ENCODE results near the gene RAB4B. TPM values are rescaled to one million over a fixed set of nuclear protein-coding genes. Genes with fewer than 3 reads are reported as not detected.
"Not testable (repeated sequence)": the region's sequence is repeated elsewhere in the genome, so short reads cannot be mapped to it uniquely, and the experiment has no call there.

The RAB4B gene
- total RNA-seq, 1 donor from 2014 or later = 8.6 TPM

DNA sequence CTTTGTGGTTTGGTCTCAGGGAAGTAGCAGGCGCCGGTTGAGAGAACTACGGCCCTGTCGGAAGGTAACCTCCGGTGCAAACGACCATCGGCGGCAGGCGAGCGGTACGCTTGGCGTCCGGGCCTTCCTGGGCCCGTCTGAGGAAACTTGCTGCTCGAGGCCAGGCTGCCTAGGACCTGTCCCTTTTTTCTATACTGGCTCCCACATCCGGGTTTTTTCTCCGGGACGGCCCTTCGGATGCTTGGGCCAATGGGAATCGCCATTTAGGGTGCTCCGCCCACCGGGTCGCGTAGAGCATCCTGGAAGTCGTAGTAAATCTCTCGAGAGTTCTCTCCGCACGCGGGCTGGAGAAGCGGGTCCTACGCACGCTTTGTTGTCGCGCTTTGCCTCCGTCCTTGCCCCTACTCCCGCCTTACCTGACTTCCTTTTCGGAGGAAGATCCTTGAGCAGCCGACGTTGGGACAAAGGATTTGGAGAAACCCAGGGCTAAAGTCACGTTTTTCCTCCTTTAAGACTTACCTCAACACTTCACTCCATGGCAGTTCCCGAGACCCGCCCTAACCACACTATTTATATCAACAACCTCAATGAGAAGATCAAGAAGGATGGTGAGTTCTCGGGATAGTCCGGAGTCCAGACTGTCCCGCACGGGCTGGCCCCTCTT, 27.0 kb upstream of the RAB4B start, which contains the start of gene SNRPA:
Gene SNRPA (plus strand): TSS at position 330 of the 664 bp plus-strand sequence. CDS start 206 bp downstream, at position 536.
- DNase-seq = peak; percentile 98

DNA sequence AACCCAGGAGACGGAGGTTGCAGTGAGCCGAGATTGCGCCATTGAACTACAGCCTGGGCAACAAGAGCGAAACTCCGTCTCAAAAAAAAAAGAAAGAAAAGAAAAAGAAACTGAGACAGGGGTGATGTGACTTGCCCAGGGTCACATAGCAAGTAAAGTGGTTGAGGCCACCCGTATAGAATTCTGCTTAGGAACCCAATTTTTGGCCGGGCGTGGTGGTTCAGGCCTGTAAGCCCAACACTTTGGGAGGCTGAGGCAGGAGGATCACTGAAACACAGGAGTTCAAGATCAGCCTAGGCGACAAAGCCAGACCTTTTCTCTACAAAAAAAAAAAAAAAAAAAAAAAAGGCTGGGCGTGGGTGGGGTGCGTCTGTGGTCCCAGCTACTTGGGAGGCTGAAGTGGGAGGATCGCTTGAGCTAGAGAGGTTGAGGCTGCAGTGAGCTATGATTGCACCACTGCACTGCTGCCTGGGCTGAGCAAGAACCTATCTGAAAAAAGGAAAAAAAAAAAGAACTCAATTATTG, 25.7 kb upstream of the RAB4B start:
- no peak for DNase-seq

DNA sequence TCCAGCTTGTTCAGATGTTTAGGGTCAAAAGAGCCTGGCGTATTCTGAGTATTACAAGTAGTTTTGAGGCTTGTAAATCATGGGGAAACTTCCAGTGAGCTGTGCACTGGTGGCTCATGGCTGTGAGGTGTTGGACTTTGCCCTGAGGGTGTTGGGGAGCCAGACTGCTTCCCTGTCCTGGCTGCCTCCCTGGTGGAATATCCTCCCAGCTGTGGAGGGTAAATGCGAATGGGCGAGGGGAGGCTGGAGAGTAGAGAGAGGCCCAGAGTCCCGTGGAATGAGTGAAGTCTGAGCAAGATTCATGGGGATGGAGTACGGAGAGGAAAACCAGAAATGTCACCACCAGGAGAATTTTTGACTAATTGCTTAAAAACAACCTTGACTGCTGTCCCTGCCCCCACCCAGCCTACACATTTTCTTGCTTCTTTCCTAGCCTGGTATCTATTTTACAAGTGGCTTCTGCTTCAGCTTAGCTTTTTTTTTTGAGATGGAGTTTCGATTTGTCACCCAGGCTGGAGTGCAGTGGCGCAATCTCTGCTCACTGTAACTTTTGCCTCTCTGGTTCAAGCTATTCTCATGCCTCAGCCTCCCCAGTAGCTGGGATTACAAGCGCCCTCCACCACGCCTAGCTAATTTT, 23.3 kb upstream of the RAB4B start:
- DNase-seq = no peak

- DNase-seq = no peak
Observed at GRCh38 chr19:40755248-40755624, 22.8 kb upstream of the RAB4B start.

GRCh38 chr19:40755791-40756190, 22.3 kb upstream of the RAB4B start:
- no peak for DNase-seq

DNA sequence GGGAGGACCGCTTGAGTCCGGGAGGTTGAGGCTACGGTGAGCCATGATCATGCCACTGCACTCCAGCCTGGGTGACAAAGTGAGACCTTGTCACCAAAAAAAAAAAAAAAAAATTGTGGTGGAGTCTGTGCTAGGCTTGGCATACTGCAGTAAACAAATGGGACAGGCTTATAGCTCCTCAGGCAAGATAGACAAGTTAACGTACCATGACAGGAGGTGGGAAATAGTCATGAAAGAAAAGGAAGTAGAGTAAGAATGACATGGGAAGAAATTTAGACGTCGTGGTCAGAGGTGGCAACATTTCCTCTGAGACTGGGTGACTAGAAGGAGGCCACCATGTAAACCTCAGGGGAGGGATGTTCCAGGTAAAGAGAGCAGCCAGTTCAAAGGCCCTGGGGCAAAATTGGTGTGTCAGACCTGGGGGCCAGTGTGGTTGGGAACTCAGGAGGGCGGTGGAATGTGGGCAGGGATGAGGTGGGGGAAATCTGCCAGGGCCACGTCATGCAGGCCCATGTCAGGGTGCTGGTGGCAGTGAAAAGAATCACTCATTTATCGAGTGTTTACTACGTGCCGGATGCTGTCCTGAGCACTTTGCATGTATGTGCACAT, 21.4 kb upstream of the RAB4B start:
- DNase-seq = no peak

GRCh38 chr19:40758491-40758890, 19.6 kb upstream of the RAB4B start:
- DNase-seq = no peak

GRCh38 chr19:40759352-40759751, 18.7 kb upstream of the RAB4B start:
- DNase-seq = no peak

- DNase-seq = no peak
Observed at GRCh38 chr19:40762754-40763470, 15.1 kb upstream of the RAB4B start.

GRCh38 chr19:40763526-40763925, 14.5 kb upstream of the RAB4B start:
- DNase-seq = no peak

DNA sequence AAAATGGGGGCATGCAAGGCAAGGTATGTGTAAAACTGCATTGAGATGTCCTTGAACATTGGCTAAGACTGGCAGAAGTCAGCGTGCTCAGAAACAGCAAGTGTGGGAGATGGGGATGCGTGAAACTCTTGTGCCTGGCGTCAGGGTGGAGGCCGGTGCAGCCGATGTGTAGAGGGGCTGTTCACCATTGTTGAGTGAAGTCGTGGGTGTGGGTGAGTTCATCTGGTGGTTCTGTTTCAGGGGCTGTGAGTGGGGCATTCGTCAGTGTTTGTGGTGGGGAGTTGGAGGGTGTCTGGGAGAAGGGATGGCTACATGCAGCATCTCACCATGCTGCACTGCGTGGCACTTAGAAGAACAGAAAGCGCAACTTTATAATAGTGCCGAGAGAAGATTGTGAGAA, 14.1 kb upstream of the RAB4B start:
- no peak for DNase-seq

DNA sequence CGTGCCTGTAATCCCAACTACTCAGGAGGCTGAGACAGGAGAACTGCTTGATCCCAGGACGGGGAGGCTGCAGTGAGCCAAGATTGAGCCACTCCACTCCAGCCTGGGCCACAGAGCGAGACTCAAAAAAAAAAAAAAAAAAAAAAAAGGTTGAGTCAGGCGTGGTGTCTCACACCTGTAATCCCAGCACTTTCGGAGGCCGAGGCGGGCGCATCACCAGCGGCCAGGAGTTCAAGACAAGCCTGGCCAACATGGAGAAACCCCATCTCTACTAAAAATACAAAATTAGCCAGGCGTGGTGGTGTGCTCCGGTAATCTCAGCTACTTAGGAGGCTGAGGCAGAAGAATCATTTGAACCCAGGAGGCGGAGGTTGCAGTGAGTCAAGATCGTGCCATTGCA, 11.7 kb upstream of the RAB4B start:
- not testable (repeated sequence) for DNase-seq

DNA sequence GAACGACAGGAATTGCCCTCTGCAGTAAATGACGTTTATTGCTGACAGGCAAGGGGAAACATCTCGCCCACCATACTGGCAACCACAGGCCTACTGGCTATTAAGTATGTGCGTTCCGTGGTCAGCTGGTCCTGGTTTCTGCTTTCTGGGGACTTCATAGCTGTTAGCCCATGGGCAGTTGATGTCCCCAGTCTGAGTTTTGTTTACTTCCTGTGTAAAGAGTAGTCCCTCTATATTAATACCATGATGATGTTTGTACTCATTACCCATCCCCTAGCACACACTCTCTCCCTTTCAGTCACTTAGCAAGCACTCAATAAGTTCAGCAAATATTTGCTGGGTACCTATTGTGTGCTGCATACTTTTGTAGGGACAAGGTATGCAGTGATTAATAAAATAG, 9.2 kb upstream of the RAB4B start:
- DNase-seq = no peak

- DNase-seq = not testable (repeated sequence)
Observed at GRCh38 chr19:40771101-40771862, 6.8 kb upstream of the RAB4B start.

DNA sequence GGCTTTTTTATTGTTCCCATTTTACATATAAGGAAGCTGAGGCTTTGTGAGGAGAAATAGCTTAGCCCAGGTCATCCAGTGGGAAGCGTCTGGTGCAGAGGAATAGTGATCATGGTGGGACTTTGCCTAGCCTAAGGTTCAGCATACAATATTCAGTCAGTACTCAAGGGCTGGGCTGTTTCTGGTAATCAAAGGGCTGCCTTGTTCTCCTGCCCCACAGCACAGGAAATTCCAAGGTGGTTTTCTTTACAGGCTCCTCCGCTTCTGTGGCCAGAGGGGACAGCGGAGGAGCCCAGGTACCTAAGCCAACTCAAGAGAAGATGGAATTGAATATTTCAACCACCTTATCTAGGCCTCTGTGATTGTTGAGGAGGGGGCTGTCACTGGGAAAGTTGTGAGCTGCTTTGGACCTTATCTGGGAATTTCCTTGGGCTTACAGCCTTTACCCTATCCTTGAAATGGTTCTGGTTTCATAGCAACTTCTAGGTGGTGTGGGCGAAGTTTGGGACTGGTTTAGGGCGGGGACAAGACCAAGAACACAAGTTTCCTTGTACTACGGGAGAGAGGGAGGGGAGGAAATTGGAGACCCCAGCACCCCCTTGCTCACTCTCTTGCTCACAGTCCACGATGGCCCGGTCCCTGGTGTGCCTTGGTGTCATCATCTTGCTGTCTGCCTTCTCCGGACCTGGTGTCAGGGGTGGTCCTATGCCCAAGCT, 3.0 kb upstream of the RAB4B start, which contains the start of gene MIA:
Gene MIA (plus strand): TSS at position 606 of the 716 bp plus-strand sequence. CDS start 22 bp downstream, at position 628.
- DNase-seq = no peak

DNA sequence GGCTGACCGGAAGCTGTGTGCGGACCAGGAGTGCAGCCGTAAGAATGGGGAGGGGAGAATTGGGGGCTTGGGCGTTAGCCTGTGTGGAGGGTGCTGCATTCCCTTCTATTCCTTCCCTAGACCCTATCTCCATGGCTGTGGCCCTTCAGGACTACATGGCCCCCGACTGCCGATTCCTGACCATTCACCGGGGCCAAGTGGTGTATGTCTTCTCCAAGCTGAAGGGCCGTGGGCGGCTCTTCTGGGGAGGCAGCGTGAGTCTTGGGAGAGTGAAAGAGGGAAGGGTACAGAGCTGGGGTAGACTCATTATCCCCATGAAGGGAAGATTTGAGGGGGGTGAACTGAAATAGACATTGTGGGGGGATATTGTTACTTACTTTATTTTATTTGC, 2.4 kb upstream of the RAB4B start:
- DNase-seq = no peak

- DNase-seq = no peak
Observed at GRCh38 chr19:40776364-40776763, 1.7 kb upstream of the RAB4B start.

DNA sequence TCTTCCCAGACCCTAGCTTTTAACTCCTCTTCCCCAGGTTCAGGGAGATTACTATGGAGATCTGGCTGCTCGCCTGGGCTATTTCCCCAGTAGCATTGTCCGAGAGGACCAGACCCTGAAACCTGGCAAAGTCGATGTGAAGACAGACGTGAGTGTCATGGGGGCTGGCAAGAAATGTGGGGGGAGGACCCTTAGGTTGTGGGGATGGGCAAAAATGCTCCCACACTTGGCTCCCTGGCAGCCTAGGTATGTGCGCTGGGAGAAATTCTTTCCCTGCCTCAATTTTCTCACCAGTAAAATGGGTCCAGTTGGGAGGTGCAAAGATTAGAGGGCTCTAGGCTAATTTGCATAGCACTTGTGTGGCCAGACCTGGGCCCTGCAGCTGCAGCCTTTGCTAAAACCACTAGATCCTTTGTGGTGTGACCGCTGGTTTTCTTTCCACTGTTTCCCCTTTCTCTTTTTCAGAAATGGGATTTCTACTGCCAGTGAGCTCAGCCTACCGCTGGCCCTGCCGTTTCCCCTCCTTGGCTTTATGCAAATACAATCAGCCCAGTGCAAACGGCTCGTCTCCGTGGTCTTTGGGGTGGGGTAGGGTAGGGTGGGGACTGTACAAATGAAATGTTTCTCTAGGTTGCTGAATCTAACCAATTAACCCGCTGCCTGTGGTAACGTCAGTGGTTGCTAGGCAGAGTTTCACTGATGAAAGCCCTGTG, 959 bp upstream of the RAB4B start:
- DNase-seq = peak; percentile 79

DNA sequence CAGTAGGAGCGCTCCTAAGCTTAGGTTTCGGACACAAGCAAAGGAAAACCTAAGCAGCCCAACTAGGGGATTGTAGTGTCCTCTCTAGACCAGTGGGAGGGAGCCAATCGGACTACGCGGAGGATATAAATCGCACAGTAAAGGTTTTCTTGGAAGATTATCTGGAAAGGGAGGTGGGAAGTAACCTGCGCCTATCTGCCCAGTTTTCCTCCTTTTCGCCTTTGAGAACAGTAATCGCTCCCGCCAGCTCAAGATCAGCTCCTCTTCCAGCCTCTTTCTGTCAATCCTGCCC, 456 bp upstream of the RAB4B start:
- DNase-seq = no peak

DNA sequence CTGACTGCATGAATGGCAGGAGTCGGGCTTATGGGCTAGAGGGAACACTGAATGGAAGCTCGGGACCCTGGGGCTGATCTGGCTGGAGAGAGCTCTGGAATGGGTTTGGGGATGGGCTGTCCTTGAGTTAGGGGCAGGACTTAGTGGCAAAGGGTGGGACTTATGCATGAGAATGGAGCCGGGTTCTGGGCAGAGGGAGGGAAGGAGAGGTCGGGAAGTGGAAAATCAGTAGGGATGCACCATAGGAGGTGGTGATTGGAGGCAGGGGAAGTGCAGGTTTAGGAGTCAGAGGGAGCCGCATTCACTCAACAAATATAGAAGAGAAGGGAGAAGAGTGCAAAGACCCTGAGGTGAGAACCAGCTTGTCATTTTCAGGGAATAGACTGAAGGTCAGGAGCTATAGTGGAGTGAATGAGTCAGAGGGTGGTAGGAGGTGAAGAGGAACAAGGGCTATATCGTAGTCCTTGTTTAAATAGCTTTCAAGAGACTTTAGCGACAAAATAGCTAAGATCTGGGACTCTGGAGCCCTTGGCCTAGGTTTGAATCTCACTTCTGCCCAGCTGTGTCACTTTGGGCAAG, 748 bp downstream of the RAB4B start:
- DNase-seq = no peak

All from occipital lobe (tissue), 2 donors.